BE2C (cell line): ENCODE results near the gene NUCB1.
"Not testable (repeated sequence)": the region's sequence is repeated elsewhere in the genome, so short reads cannot be mapped to it uniquely, and the experiment has no call there.

Experiments used
- DNase-seq: peaks from one replicate; pipeline ENCODE4 v3.0.0-alpha.2; 2020
- H3K27me3 ChIP-seq: fragments of 250-450 bp; sonication (Bioruptor Pico); 2 replicates; pipeline ENCODE4 v1.5.1; 2020; ENCODE audit warnings: mild to moderate bottlenecking
- H3K36me3 ChIP-seq: fragments of 250-450 bp; sonication (Bioruptor Pico); 2 replicates; pipeline ENCODE4 v1.5.1; 2020; ENCODE audit warnings: mild to moderate bottlenecking
- H3K4me1 ChIP-seq: fragments of 250-450 bp; sonication (Bioruptor Pico); 2 replicates; pipeline ENCODE4 v1.5.1; 2020
- H3K4me3 ChIP-seq: 2 replicates; pipeline ENCODE4 v1.5.1; 2011; ENCODE audit warnings: low read depth, low read length
- H3K9me3 ChIP-seq: fragments of 250-450 bp; sonication (Bioruptor Pico); 2 replicates; pipeline ENCODE4 v1.5.1; 2020
- TF ChIP-seq, protein P1 (sequence below): IDR thresholded peaks from 2 replicates; pipeline ENCODE4 v1.5.1; 2012; ENCODE audit warnings: mild to moderate bottlenecking, low read depth, low read length

The NUCB1 gene

DNA sequence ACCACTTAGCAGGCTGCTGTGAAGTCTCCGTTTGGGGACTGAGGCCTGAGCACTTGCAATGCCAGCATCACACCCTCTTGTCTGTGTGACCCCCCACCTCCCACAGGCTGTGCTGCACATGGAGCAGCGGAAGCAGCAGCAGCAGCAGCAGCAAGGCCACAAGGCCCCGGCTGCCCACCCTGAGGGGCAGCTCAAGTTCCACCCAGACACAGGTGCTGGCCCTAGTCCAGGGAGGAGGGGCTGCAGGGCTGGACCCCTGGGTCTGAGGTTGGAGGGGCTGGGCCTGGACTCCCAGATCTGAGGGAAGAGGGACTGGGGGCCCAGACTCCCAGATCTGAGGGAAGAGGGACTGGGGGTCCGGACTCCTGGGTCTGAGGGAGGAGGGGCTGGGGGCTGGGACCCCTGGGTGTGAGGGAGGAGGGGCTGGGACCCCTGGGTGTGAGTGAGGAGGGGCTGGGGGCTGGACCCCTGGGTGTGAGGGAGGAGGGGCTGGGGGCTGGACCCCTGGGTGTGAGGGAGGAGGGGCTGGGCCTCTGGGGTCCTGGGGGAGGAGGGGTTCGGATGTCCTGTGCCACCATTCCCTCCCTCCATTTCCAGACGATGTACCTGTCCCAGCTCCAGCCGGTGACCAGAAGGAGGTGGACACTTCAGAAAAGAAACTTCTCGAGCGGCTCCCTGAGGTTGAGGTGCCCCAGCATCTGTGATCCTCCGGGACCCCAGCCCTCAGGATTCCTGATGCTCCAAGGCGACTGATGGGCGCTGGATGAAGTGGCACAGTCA lies 21.8 kb downstream of the NUCB1 start:
- H3K27me3 ChIP-seq = no peaks in the 10 kb centered on the region
- H3K4me3 ChIP-seq = no peak overlapping the region
- H3K9me3 ChIP-seq = no peaks in the 10 kb centered on the region
- peaks cover 14% of the 10 kb centered on the region for H3K36me3 ChIP-seq
- DNase-seq = no peak
- H3K4me1 ChIP-seq = no peaks in the 10 kb centered on the region
- TF ChIP-seq, protein P1, sequence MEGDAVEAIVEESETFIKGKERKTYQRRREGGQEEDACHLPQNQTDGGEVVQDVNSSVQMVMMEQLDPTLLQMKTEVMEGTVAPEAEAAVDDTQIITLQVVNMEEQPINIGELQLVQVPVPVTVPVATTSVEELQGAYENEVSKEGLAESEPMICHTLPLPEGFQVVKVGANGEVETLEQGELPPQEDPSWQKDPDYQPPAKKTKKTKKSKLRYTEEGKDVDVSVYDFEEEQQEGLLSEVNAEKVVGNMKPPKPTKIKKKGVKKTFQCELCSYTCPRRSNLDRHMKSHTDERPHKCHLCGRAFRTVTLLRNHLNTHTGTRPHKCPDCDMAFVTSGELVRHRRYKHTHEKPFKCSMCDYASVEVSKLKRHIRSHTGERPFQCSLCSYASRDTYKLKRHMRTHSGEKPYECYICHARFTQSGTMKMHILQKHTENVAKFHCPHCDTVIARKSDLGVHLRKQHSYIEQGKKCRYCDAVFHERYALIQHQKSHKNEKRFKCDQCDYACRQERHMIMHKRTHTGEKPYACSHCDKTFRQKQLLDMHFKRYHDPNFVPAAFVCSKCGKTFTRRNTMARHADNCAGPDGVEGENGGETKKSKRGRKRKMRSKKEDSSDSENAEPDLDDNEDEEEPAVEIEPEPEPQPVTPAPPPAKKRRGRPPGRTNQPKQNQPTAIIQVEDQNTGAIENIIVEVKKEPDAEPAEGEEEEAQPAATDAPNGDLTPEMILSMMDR = no peak

DNA sequence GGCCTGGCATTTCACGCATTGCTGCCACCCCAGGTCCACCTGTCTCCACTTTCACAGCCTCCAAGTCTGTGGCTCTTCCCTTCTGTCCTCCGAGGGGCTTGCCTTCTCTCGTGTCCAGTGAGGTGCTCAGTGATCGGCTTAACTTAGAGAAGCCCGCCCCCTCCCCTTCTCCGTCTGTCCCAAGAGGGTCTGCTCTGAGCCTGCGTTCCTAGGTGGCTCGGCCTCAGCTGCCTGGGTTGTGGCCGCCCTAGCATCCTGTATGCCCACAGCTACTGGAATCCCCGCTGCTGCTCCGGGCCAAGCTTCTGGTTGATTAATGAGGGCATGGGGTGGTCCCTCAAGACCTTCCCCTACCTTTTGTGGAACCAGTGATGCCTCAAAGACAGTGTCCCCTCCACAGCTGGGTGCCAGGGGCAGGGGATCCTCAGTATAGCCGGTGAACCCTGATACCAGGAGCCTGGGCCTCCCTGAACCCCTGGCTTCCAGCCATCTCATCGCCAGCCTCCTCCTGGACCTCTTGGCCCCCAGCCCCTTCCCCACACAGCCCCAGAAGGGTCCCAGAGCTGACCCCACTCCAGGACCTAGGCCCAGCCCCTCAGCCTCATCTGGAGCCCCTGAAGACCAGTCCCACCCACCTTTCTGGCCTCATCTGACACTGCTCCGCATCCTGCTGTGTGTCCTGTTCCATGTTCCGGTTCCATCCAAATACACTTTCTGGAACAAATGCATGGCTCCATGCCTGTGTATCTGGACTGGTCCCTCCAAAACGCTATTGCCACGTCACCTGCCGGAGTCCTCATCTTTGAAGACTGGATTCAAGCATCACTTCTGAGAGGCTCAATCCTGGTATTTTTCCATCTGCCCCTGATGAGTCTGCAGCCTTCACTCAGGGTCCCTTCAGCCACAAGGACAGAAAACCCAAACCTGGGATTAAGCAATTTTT lies 22.7 kb downstream of the NUCB1 start:
- Histone ChIP-seq H3K4me3 (no peak overlapping the region), H3K36me3 (peaks cover 14% of the 10 kb centered on the region), H3K27me3 (no peaks in the 10 kb centered on the region), H3K4me1 (no peaks in the 10 kb centered on the region), H3K9me3 (no peaks in the 10 kb centered on the region)
- no peak for DNase-seq
- TF ChIP-seq, protein P1 = no peak

DNA sequence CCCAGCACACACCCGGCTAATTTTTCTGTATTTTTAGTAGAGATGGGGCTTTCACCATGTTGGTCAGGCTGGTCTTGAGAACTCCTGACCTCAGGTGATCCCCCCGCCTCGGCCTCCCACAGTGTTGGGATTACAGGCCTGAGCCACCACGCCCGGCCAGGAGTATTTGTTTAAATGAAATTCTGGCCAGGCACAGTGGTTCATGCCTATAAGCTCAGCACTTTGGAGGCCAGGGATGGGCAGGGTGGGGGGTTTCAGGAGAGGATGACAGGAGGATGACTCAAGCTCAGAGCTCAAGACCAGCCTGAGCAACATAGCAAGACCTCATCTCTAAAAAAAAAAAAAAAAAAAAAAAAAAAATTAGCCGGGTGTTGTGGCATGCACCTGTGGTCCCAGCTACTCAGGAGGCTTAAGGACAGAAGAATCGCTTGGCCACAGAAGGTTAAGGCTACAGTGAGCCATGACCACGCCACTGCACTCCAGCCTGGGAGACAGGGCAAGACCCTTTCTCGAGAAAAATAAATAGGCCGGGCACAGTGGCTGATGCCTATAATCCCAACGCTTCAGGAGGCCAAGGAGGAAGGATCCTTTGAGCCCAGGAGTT lies 25.2 kb downstream of the NUCB1 start:
- Histone ChIP-seq H3K9me3 (no peaks in the 10 kb centered on the region), H3K4me1 (no peaks in the 10 kb centered on the region), H3K4me3 (no peak overlapping the region), H3K36me3 (peaks cover 12% of the 10 kb centered on the region), H3K27me3 (no peaks in the 10 kb centered on the region)
- TF ChIP-seq, protein P1 = no peak
- DNase-seq = no peak

DNA sequence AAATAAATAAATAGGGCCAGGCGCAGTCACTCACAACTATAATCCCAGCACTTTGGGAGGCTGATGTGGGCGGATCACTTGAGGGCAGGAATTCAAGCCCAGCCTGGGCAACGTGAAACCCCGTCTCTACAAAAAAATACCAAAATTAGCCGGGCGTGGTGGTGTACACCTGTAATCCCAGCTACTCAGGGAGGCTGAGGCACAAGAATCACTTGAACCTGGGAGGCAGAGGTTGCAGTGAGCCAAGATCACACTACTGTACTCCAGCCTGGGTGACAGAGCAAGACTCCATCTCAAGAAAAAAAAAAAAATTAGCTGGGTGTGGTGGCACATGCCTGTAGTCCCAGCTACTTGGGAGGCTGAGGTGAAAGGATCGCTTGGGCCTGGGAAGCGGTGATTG lies 25.8 kb downstream of the NUCB1 start:
- DNase-seq = not testable (repeated sequence)

DNA sequence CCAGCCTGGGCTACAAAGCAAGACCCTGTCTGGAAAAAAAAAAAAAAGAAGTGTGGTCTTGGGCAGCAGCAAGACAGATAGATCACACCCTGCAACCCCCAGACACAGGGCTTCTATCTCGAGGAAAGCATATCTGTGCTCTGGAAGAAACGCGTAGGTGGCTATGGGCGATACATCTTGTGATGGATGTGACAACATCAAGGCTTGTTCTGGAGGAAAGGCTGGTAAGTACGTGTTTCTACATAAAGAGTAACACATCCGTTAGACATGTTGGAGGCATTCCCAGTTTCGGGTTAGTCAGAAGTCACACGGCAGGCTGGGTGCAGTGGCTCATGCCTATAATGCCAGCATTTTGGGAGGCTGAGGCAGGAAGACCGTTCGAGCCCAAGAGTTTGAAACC lies 26.8 kb downstream of the NUCB1 start:
- Histone ChIP-seq H3K36me3 (no peaks in the 10 kb centered on the region), H3K4me3 (no peak overlapping the region), H3K9me3 (no peaks in the 10 kb centered on the region), H3K27me3 (no peaks in the 10 kb centered on the region), H3K4me1 (no peaks in the 10 kb centered on the region)
- TF ChIP-seq, protein P1 = no peak
- no peak for DNase-seq

More for the DNA sequence above, 25.8 kb downstream of the NUCB1 start:
- not testable (repeated sequence) for H3K36me3 ChIP-seq, H3K9me3 ChIP-seq, H3K4me3 ChIP-seq, H3K4me1 ChIP-seq, H3K27me3 ChIP-seq

DNA sequence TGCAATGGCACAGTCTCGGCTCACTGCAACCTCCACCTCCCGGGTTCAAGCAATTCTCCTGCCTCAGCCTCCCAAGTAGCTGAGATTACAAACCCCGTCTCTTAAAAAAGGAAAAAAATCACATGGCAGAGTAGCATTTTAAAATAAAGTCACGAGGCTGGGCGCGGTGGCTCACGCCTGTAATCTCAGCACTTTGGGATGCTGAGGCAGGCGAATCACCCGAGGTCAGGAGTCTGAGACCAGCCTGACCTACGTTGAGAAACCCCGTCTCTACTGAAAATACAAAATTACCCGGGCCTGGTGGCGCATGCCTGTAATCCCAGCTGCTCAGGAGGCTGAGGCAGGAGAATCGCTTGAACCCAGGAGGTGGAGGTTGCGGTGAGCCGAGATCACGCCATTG lies 27.6 kb downstream of the NUCB1 start:
- not testable (repeated sequence) for H3K4me1 ChIP-seq, H3K9me3 ChIP-seq, H3K27me3 ChIP-seq, H3K4me3 ChIP-seq, H3K36me3 ChIP-seq, DNase-seq
